HG02798 (cell line): ENCODE results near the gene ABR.

Experiments
- ATAC-seq: cut with Tn5 transposase; IDR thresholded peaks from one replicate; pipeline ENCODE4 v1.9.1; 2021; ENCODE audit warnings: mild to moderate bottlenecking; ENCODE audit not compliant: unreplicated experiment, poor library complexity

Gene ABR

GRCh38 chr17:1179818-1180742 lies at the start of gene ABR:
Gene ABR, minus strand, starts transcription at chr17:1179981. Its CDS starts 254 bp downstream, at chr17:1179727.
- no peak for ATAC-seq

GRCh38 chr17:1229349-1229899 lies 49.6 kb upstream of the ABR start:
- ATAC-seq, result peak; percentile 51

- ATAC-seq, result peak; percentile 12
Measured at GRCh38 chr17:1228781-1229348, 49.1 kb upstream of the ABR start.

- ATAC-seq, result peak; percentile 44
Measured at GRCh38 chr17:1227917-1228780, 48.4 kb upstream of the ABR start.

DNA sequence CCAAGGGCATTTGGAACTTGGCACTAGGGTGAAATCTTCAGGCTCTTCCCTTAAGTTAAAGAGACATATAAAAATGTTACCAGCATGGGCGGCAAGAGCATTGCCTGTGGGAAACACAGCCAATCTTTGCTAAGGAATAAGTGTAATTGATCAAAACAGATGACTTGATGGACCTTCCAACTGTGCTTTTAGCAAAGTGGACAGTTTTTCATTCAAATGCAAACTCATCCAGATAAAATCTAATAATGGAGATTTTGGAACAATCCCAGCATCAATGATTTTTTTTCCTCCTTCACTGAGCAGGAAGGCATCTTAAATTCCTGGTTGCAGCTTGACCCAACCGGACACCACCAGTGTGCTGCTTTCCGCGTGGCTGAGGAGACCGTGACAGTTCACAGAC lies 47.6 kb upstream of the ABR start:
- ATAC-seq, result no peak

DNA sequence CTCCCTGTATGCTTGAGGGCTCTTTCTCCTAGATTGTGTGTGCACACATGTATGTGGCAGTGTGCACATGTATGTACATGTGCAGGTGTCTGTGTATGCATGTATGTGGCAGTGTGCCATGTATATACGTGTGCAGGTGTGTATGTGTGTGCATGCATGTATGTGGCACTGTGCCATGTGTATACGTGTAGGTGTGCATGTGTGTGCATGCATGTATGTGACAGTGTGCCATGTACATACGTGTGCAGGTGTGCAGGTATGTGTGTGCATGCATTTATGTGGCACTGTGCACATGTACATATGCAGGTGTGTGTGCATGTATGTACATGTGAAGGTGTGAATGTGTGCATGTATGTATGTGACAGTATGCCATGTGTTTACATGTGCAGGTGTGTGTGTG lies 46.5 kb upstream of the ABR start:
- no peak for ATAC-seq

- no peak for ATAC-seq
Measured at GRCh38 chr17:1224330-1224729, 44.5 kb upstream of the ABR start.

GRCh38 chr17:1223662-1224061 lies 43.9 kb upstream of the ABR start:
- no peak for ATAC-seq

- no peak for ATAC-seq
Measured at GRCh38 chr17:1222321-1222720, 42.5 kb upstream of the ABR start.

GRCh38 chr17:1221209-1221608 lies 41.4 kb upstream of the ABR start:
- no peak for ATAC-seq

DNA sequence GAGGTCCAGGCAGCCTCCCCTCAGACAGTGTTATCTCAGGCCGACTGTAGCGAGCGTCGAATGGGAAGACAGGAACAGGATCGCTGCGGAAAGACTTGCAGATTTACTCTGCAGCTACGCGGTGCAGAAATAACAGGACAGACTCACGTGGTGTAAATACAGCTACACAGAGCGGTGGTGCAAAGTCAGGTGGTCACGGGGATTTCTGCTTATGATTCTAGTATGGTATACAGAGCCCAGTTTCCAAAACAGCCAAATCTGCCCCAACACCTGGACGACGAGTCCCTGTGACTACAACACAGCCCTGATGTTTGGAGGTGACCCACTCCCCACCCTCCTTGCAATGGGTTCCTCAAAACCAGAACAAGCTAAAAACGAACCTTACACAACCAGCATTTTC lies 40.6 kb upstream of the ABR start:
- ATAC-seq, result no peak

DNA sequence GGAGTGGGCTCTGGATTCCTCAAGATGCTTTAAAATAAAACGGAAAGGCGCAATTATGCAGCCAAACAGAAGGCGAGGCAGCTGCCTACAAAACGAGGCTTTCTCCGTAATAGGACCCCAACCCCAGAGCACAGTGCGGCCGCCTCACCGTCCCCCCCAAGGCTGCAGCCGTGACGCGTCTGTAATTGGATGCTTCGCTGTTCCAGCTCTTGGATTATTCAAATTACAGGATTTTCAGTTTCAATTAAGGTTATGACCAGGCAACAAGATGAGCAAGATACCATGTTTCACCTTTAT lies 37.3 kb upstream of the ABR start:
- no peak for ATAC-seq

GRCh38 chr17:1216217-1217088 lies 36.7 kb upstream of the ABR start:
- peak; percentile 46 for ATAC-seq

DNA sequence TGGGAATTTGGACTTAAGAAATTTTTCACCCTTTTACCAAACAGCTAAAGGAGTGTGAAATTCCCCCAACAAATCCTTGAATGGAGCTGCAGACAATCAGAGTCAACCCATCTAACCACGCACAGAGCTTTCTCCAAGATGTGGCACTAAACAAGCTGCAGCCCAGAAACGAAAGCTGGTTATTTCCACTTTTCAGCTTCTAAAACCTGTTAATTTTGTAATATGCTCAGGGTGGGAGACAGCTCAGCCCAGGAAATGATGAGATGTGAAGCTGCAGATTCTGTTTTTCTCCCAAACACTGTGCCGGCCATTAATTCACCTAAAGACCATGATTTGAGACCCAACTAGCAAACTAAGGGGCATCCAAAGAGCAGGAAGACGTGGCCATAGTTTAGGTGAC lies 33.2 kb upstream of the ABR start:
- no peak for ATAC-seq

DNA sequence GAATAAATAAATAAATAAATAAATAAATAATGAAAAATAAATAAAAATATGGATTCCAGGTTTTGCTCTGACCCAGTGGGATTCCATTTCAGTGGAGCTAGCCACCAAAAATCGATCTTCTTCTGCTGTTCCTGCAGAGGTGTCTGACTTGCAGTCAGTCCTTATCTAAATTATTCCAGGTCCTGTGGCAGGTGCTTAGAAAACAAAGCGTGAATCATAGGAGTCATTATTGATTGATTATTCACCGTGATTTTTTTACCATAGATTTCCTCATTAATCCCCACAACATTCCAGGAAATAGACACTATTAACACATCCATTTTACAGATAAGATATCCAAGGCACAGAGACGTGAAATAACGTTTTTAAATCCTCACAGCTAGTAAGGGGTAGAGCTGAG lies 31.5 kb upstream of the ABR start:
- no peak for ATAC-seq

GRCh38 chr17:1208966-1209365 lies 29.2 kb upstream of the ABR start:
- ATAC-seq, result no peak

DNA sequence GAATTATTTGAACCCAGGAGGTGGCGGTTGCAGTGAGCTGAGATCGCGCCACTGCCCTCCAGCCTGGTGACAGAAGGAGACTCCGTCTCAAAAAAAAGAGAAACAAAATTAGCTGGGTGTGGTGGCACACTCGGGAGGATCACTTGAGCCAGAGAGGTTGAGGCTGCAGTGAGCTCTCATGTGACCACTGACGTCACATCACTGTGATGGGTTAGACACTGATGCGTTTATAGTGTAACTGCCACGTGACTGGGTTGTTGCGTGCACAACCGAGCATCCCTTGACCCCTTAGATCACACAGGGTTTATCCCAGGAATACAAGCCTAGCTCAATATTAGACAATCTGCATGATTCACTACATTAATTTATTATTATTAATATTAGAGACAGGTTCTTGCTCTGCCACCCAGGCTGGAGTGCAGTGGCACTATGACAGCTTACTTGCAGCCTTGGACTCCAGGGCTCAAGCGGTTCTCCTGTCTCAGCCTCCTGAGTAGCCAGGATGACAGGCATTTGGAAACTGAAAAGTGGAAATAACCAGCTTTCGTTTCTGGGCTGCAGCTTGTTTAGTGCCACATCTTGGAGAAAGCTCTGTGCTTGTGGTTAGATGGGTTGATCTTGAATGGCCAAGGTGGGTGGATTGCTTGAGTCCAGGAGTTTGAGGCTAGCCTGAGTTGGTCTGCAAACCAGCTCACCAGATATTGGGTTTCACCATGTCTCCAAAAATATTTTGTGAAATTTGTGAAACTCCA lies 26.4 kb upstream of the ABR start:
- no peak for ATAC-seq

- ATAC-seq, result no peak
Measured at GRCh38 chr17:1203967-1204291, 24.1 kb upstream of the ABR start.
